ENCODE measurements around the gene DHRS9.
A peak's percentile ranks its signal among the peaks of the same experiment; 100 is the strongest.
"Not testable (repeated sequence)": the region's sequence is repeated elsewhere in the genome, so short reads cannot be mapped to it uniquely, and the experiment has no call there.

Gene DHRS9

DNA sequence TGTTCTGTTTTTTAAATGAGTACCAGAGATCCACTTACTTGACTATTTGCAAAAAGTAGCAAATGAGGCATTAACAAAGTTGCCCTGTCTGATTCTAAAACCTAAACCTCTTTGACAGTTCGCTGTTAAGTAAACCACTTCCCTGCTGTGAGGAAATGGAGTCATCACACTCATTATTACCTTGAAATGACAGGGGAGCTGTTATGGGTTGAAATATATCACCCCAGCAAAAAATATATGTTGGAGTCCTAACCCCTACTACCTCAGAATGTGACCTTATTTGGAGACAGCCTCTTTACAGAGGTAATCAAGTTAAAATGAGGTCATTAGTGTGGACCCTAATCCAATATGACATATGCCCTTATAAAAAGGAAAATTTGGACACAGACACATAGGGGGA, 36.1 kb downstream of the DHRS9 start:
- no peak for DNase-seq

DNA sequence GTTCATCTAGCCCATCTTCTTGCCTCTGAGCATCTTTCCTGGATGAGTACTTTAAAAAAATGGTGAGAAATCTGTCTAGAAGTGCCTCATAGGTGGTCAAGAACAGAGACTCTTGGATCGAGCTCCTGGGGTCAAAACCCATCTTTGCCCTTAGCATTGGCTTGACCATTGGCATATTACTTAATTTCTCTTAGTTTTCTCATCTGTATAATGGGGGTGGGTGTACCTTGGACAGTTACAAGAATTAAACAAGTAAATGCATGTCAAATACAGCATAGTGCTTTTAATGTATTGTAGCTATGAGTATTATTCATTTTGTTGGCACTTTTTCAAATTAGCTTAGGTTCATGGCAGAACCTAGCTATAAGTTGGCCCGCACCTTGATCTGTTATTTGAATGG, 36.8 kb downstream of the DHRS9 start:
- no peak for DNase-seq

DNA sequence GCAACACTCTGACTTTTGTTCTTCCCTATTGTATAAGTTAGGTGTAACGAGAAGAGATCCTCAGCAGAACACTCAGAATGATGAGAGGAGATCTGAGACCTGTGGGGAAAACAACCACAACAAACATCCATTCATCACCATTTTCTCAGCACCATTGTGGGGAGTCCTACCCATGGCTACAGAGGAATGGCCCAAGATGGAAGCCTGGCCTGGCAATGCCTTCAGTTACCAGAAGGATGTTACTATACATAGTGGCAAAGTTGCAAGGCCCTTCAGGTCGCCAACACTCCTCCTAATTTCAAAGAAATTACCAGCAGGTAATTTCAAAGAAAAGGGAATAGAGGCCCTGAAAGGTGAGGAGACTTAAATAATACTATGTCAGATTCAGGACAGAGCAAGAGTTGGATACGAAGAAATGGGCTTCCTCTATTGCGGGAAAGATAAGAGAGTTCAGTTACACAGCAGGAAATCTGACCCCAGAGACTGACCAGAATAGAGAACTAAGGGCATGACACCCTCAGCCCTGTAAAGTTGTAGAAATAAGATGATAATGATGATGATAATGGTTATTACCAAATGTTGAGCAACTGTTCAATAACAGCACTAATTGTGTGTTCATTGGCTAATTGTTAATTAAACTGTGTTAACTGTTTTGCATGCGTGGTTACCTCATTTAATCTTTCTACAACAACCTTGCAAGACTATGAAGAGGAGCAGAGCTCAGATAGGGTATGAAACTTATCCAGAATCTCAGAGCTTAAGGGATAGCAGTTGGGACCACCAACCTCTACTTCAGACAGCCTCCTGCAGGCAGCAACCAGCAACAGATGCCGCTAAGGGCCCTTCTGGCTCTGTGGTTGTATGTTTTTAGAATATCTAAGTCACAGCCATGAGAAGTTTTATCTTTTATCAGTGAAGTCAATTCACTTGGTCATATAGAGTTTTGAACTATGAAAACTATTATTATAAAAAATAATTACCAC, 37.5 kb downstream of the DHRS9 start:
- DNase-seq, result no peak

DNA sequence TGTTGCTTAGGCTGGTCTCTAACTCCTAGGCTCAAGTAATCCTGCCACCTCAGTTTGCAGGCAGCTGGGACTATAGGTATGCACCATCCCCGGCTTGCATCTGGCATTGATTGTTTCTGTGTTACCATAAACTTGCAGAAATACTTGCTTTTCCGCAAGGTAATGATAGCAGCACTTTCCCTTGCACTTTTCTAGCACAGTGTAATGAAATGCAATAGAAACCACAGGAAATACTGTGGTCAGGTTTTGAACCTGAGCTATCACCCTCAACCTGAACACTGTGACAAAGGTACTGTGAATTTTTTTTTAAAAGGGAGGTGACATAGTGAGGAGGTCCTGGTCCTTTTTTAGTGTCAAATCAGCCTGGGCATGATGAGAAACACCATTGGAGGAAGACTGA, 38.3 kb downstream of the DHRS9 start:
- DNase-seq, result no peak

DNA sequence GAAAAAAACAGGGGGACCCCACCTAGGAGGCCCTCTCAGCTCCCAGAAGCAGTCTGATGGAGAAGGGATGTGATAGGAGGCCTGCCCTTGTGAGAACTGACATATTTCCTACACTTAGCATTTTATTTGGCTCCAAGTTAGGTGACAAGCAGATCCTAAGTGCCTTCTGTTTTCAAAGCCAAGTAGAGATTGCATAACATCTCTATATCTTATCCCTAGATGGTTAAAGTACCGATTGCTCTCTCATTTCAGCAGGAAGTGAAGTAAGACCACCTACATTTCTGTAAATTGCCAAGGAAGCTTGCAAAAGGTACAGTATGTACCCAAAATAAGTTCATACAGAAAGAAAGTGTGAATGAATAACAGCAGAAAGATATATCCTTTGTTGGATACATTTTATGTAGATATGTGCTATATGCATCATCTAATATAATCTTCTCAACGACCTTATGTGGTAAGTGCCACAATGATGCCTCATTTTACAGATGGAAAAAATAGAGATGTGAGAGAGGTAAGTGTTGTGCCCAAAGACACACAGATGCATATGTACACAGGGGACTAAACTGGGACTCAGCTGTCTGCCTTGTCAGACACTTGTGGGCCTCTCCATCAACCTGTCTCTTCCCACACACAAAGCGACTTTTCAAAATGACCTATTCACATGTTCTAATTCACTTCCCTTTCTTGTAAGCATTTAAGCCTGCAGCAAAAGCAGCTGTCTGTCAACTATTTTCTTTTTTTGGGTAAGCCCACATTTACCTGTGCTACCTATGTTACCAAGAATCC, 38.9 kb downstream of the DHRS9 start:
- DNase-seq, result no peak

DNA sequence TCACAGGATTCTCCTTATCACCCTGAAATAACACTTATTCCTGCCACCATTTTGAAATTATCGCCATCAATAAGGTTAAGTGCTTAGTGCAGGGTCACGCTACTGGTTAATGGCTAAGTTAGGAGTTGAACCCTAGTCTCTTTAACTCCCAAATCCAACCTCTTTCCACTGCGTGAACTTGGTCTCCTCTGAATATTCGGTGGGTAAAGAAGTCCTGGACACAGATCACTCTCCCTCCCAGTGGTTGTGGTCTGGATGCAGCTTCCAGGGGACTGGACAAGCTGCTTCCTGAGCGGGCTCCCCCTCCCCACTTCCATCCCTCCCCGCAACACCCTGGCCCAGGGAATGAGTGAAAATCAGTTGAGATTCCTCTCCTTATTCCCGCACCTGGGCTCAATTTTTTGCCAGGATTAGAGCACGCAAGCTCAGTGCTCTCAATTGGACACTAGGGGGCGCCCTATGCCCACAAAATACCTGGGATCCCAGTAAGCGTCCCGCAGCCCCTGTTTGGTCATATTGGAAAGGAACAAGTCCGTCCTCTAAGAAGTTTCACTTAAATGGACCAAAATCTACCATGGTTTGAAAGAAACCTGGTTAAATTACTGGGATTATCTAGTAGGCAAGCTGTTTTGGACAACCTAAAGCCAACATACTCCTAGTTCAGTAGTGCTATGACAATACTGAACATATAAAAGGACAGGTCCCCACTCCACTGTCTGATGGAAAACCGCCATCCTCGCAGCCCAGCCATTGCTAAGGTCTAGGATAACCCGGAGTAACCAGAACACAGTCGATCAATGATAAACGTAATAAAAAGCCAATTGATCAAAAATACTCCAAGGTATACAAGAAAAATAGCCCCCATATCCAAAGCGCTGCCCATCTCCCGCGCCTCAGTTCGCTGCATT, 40.4 kb downstream of the DHRS9 start:
- peak; percentile 76 for DNase-seq

DNA sequence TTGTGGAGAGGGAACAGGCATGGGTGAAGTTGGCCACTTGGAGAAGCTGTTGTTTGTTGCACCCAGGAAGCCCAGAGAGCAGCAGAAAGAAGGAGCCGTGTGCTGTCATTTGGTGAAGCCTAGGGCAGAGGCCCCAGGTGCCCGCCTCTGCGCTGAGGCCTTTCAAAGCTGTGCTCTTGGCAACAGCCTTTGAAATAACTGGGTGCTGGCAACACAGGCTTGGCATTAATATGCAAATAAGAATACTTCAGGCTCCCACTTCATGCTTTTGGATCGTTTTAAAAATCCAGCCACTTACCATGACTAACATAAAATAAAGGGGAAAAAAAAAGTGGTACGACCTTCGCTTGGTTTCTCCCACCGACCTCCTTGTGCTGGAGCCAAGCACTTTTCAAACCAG, 41.1 kb downstream of the DHRS9 start:
- no peak for DNase-seq

DNA sequence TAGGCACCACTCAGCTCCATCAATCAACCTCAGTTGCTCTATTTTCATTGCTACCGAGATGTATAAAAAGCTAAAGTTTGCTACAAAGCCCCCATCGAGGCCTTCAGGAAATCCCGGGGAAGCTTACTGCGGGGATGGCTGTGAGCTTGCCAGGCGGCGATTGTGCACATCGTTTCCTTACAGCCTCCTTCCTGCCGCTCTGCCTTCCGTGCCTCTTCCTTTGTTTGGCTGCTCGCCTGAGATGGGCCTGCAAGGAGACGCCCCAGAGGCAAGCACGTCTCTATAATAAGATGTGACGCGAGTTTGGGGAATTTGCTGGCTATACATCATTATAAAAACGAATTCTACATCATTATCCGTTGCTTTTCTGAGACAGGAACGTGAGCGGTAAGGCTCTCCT, 41.6 kb downstream of the DHRS9 start:
- no peak for DNase-seq

DNA sequence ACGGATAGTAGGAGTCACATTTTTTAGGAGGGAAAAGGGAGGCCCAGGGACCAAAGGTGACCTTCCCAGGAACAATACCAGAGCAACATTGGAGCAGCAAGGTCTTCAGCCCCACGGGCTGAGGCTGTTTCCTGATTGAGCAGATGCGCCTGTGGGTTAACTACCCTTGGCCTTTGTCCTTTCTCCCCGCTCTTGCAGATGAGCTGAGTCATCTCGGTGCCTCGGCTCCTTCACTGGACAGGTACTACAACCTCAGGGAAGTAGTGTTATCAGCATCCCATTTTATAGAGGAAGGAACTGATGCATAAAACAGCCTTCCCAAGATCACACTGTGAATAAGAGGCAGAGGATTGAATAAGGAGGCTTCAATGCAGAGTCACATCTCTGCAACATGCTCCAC, 43.5 kb downstream of the DHRS9 start:
- no peak for DNase-seq

DNA sequence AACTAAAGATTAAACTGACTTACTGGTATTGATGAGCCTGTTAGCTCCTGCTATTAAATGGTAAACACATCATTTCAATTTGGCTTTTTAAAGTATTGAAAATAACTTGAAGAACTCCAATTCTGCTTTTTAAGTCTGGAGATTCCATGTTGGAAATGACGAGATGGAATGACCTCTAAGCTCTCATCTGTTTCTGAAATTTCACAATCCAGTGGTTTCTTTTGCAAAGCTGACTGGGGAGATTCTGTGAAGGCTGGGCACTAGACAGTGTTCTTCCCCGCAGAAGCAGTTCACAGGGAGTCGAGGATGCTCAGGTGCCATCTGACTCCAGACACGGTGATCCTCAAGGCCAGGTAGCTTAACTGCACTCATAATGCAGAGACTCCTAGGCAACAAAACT, 44.7 kb downstream of the DHRS9 start:
- no peak for DNase-seq

DNA sequence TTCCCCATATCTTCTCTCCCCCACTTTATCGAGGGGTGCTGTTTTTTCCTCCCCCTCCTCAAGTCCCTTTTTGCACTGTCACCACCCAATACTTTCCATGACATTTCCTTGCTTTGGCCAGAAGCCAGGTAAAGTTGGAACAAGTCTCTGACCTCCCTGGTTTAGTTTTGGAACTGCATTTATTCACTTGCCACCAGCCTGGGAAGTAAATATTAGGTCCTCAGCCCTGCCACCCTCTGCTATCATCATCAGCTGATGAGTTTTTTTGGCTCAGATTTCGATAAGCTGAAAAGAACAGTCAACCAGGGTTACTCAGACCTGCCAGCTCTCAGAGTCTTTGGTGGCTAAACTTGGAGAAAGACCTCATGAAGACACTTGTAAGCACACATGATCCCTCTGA, 47.0 kb downstream of the DHRS9 start:
- DNase-seq, result no peak

DNA sequence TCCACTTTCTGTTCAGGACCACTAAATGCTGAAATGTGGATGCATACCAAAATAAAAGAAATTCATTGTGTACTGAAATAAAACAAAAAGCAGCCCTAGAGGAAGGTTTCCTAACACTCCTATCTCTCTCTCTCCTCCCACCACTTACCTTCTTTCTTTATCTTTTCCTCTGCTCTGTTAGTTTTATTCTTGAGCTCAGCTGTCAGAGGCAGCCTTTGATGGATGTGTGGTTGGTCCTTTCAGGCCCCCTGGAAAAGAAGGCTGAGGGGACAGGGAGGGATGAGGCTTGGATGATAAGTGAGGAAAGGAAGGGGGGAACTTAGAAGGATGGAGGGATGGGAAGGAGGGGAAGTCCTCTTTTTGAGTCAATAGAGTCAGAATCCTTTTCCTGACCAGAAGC, 47.6 kb downstream of the DHRS9 start:
- DNase-seq, result no peak

DNA sequence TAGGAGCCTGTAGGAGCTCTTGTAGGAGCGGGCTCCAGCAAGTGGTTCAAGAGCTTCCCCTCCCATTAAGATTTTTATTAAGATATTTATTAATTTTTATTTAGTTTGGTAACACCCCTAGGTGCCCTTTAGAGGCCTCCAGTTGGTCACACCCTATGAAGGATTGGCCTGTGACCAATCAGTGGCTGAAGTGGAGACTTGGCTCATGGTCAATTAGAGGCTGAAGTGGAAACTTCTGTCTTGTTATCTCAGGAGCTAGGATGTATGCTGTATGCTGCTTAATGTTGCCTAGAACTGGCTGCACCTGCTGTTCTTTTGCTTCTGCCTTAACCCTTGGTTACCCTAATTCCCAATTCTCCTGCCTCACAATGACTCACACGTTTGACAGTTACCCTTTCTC, 48.7 kb downstream of the DHRS9 start:
- DNase-seq, result peak; percentile 63

DNA sequence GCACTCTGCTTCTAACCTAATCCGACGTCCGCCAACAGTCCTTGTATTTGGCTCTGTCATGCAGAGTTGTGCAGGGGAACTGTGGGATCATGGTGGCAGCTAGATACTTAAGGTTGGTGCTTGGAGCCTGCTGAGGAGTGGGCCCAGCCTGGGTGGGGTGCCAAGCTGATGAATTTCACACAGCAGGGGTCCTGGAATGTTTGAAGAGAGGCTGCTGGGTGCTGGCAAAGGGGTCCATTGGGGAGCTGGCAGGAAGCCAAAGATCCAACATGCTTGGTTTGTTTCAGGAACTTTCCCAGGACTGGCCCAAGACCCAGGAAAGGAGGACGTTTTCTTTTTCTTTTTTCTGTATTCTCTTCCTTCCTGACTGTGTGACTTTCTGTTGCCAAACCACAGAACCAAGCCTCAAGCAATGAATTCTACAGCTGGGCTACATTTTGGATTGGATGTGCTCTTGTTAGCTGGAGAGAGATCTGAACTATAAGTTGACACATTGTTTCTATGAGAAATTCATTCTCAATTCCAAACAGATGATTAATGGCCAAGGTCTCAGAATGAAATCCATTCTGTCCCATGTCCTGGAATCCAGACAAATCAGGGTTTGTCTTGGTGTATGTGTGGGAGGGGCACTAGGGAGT, 49.9 kb downstream of the DHRS9 start:
- no peak for DNase-seq

DNA sequence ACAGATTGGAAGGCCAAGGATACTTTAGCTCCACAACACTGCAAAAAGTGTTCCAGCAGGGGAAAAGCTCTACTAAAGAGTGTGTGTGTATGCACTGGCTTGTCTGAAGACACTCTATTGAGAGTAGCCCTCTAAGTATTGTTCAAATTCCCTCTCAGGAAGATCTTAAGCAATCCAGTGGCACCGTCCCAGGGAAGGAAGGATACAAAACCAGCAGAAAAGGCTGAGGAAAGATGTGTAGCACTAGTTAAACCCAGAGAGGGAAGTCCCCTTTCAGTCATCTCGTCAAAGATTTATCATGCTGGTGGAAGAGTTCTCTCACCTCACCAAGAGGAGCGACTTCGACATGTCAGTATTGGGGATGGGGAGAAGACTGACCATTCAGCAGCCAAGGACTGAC, 50.5 kb downstream of the DHRS9 start:
- no peak for DNase-seq

DNA sequence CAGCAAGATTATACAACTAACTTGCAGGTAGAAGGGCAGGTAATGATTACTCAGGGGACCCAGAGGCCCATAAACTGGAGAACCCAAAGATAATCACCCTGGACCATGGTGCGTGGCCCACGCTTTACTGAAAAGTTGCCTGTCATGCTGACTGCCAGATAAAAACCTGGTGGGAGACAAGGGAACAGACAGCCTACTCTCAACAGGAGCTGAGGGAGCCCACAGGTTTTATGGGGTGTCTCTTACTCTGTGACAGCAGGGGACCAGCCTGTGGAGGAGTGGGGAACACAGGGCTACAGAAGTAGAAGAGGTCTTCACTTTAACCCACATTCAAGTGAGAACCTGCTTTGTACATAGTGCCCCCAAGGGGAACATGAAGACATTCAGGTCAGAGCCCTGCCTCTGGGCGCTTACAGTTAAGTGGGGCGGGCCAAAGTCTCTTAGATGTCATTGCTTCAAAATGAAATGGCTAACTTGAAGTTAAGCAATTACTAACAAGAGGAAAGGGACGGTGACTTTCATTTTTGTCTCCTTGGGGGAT, 60.4 kb downstream of the DHRS9 start:
- DNase-seq, result no peak

DNA sequence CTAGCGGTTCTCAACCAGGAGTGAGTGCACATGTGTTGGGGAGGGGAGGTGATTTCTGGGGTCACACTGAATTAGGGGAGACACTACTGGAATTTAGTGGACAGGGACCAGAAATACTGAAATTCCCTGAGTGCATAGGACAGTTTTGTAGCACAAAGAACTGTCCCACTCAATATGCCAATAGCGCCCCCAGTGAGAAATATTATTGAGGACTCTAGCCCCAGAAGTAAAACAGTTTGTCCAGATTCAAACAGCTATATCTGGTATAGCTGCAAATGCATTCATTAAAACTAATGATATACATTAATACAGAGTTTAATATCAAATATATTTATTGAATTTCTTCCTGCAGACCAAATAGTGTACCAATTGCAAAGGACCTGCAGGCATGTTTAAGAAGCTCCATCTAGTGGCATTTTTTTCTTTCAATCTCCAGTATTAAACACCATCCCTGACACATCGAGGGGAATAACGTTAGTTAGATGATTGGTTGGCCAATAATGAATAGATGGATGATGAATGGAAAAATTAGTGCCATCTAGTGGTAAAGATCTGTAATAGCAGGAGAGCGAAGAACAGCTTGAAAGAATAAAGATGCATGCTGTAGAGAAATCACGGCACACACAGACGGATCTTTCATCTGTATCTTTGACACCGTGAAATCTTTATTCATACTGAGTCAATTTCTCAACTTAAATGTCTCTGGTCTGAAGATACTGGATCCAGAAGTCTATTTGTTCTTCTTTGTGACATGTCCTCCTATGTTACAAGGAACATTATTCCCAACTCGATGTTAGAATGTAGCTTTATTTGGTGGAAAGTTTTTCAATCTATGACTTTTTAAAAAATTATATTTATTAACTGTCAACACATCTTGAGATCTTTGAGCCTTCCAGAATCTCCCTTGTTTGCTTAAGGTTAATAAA, 62.5 kb downstream of the DHRS9 start:
- DNase-seq, result peak; percentile 14

DNA sequence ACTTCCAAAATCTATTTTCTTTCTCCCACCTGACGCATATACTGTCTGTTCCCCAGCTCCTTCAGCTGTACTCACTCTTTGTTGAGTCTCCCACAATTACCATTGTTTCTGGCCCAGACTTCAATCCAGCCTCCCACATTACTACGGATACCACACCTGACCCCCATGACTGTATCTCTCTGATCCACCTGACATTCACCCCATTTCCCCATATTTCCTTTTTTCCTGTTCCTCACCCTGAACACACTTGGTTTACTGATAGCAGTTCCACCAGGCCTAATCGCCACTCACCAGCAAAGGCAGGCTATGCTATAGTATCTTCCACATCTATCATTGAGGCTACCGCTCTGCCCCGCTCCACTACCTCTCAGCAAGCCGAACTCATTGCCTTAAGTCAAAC, 64.9 kb downstream of the DHRS9 start:
- not testable (repeated sequence) for DNase-seq

DNA sequence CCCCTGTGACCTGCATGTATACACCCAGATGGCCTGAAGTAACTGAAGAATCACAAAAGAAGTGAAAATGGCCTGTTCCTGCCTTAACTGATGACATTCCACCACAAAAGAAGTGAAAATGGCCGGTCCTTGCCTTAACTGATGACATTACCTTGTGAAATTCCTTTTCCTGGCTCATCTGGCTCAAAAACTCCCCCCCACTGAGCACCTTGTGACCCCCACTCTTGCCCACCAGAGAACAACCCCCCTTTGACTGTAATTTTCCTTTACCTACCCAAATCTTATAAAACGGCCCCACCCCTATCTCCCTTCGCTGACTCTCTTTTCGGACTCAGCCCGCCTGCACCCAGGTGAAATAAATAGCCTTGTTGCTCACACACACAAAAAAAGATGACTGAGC, 67.1 kb downstream of the DHRS9 start:
- DNase-seq, result not testable (repeated sequence)

DNA sequence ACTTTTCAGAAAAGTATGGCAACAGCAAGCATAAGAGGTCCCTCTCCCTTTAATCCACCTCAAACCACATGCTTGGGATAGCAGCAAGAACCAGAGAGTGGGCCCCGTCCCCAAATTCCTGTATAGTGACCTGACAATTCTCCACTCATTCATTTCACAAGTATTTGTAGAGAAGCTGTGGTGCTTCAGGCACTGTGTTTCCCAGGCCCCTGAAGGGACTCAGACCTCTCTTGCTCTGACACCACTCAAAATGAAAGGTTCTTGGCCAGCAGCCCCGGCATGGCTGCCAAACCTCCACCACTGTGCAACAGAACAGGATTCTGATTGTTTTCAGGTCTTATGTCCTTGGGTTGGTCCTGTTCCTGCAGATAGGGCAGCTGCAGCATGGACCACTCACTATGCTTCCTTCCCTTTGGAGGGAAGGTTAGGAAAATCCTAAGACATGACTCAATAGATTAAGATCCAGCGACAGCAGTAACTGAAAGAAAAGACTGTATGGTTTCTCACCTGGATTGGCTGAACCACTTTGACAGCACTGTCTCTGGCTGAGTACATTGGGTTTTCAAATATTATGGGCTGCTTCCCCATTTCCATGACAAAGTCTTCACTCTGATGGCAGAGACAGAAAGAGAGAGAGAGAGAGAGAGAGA, 67.6 kb downstream of the DHRS9 start:
- no peak for DNase-seq

DNA sequence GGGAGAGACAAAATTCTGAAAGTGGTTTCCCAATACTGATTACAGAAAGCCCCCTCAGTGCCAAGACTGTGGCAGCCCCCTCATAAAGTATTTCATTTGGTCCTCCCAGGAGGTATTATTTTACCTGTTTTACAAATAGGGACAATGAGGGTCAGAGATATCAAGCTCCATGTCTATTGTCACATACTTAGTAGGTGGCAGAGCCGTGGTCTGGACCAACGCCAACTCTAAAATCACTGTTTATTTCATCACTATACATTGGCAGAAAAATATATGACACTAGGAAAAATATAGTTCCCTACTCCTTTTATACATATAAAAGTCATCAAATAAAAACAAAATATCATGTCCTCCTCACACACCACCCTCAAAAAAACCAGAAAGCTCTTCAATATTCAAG, 68.6 kb downstream of the DHRS9 start:
- no peak for DNase-seq
